SU-DHL-6 (cell line): Measurements from ENCODE around the gene S100A1.

ENCODE experiments used
- CTCF ChIP-seq: fragments of 200-600 bp; sonication (generic); IDR thresholded peaks from one replicate; pipeline ENCODE4 v1.5.1; 2017; ENCODE audit warnings: antibody characterized with exemption, mild to moderate bottlenecking, low read length, moderate library complexity; ENCODE audit not compliant: insufficient read depth, poor library complexity, severe bottlenecking
- EZH2phosphoT487 ChIP-seq: fragments of 200-600 bp; sonication (generic), shearing (Covaris generic); conservative IDR thresholded peaks from 2 replicates; pipeline ENCODE4 v1.6.1; 2018; ENCODE audit warnings: mild to moderate bottlenecking, antibody characterized with exemption, low read length, moderate library complexity, mixed read lengths

- no peak for TF ChIP-seq CTCF
- TF ChIP-seq EZH2phosphoT487: no peak
These were observed 19.9 kb downstream of the S100A1 start for GRCh38 chr1:153648000-153648643.
